ENCODE measurements around the gene ECHDC1.

Gene ECHDC1

GRCh38 chr6:127342946-127343808 is at the start of gene ECHDC1:
Gene ECHDC1, minus strand, starts transcription at chr6:127343609. Its CDS starts 12,581 bp downstream, at chr6:127331028.
- no peak for TF ChIP-seq CTCF (IDR thresholded peaks at IDR 0.05)

DNA sequence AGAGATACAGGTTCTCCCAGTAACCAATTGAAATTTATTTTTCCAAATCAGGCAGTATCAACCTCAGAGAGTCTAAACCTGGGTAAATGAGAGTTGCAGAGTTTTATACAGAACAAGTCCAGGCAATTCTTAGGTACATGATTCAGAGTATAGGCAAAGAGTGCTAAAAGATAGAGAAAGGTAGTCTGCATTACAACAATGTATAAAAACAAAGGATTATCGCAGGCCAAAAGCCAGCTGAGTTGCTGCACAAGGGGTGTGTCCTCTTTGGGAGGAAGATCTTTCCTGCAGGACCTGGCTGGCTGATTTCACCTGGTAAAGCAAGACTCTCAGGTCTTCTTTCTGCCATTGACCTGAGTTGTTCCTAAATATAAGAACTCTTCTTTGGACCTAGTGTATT is 48.9 kb upstream of the ECHDC1 start:
- TF ChIP-seq CTCF (IDR thresholded peaks at IDR 0.05): no peak

DNA sequence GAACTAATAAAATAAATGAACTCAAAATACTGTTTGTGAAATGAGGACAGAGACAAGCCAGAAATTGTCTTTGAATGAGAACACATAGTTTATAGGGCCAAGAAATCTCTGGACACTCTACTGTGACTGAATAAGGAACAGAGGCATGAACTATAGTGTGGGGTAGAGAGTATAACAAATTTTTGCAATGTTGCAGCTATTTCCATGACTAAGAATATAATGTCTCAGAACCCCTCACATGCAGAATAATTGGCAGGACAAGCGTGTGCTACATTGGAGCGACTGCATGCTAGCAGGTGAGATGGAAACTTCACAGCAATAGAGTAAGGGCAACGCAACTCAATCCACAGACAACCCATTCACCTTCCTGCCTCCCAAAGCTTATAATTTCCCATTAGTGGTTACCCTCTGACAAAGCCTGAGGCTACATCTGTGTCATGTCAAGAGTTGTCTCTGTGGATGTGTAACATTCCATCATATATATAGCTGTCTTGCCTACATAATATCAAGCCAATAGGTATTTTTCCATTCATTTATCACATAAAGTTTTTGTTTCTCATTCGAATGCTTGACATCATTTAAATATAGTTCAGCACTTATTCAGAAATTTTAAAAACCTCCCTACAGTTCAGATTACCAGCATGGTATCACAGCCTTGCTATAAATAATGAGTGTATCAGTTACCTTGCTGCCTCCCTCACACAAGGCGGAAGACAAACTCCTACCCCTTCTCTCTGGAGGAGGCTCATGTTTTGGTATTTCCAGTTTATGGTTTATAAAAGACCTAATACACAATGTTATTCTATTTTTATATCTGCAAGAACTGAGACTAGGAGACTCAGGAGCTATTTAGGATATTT is 47.9 kb upstream of the ECHDC1 start:
- TF ChIP-seq CTCF (IDR thresholded peaks at IDR 0.05): no peak

DNA sequence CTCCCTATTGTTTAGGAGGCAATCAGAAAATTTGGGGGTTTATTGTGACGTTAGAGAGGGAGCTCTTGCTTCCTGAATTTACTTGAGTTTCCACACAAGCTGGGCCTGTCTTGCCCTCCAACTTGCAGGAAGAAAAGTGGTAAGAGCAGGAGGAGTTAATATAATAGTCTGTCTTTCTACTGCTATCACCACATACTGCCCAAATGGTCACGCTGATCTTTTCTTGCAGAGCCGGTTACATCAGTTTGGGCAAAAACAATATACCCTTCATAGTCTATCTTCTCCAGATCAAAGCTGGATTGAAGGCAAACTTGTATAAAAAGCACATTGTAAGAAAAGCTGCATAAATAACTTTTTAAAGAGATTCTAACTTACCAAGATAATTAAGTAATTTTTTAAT is 46.3 kb upstream of the ECHDC1 start:
- no peak for TF ChIP-seq CTCF (IDR thresholded peaks at IDR 0.05)

DNA sequence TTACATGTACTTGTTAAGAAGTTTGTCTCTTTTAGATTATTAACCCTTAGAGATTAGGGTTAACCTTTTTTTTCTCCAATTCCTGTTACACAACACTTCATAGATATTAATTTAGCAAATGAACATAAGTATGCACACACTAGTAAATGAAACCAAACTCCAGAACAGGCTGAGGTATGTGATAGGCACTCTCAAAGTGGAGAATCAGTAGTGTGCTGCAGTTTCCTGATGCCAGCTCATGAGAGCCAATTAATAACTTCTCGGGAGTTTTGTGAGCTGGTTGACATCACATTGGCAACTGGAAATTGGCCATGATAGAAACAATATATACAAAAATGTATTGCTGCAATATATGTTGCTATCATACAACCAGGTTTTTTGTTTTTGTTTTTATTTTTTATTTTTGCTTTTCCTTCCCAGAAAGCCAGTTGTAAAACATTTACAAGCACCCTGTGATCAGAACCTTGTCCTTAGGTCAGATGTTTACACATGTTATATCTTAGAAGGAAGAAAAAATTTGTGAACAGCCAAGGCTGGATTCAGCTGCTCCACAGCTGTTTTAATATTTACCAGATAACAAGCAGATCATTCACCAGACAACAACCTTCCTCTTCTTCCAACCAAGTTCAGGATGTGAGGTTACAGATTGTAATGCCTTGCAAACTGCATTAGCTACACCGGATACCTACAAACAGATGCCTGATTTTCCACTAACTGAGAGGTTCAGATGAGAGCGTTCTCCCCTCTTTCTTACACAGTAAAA is 42.4 kb upstream of the ECHDC1 start:
- no peak for TF ChIP-seq CTCF (IDR thresholded peaks at IDR 0.05)

- no peak for TF ChIP-seq CTCF (IDR thresholded peaks at IDR 0.05)
Measured at GRCh38 chr6:127383988-127384387, 40.6 kb upstream of the ECHDC1 start.

GRCh38 chr6:127382413-127382812 is 39.0 kb upstream of the ECHDC1 start:
- no peak for TF ChIP-seq CTCF (IDR thresholded peaks at IDR 0.05)

Data from LNCAP (cell line).